Mesendoderm (in vitro differentiated cells): ENCODE measurements around the gene DOCK7.

Source experiments
- DNase-seq: peaks from one replicate; pipeline ENCODE4 v3.0.0; 2013
- H2AK5ac ChIP-seq: 2 replicates; pipeline ENCODE4 v1.6.1; 2013; ENCODE audit warnings: low read length, inconsistent platforms
- H2BK120ac ChIP-seq: 2 replicates; pipeline ENCODE4 v1.6.1; 2013; ENCODE audit warnings: low read depth, mild to moderate bottlenecking, low read length, moderate library complexity, mixed read lengths
- H2BK15ac ChIP-seq: replicated peaks from 2 replicates; pipeline ENCODE4 v1.6.1; 2013; ENCODE audit warnings: low read depth, mild to moderate bottlenecking, moderate library complexity
- H2BK5ac ChIP-seq: 2 replicates; pipeline ENCODE4 v1.6.1; 2013; ENCODE audit warnings: low read length, inconsistent platforms
- H3K18ac ChIP-seq: 2 replicates; pipeline ENCODE4 v1.6.1; 2013; ENCODE audit warnings: mild to moderate bottlenecking, low read length, mixed read lengths
- H3K23ac ChIP-seq: one replicate; pipeline ENCODE4 v1.6.1; 2013; ENCODE audit warnings: low read length
- H3K27ac ChIP-seq: 2 replicates; pipeline ENCODE4 v1.5.1; 2013; ENCODE audit warnings: low read depth, mild to moderate bottlenecking, inconsistent platforms, low read length, moderate library complexity
- H3K27me3 ChIP-seq: 2 replicates; pipeline ENCODE4 v1.6.1; 2013; ENCODE audit warnings: low read length, control low read depth, mild to moderate bottlenecking, inconsistent platforms; ENCODE audit not compliant: insufficient read depth, poor library complexity
- H3K36me3 ChIP-seq: 2 replicates; pipeline ENCODE4 v1.6.1; 2013; ENCODE audit warnings: low read length, inconsistent platforms; ENCODE audit not compliant: control insufficient read depth, insufficient read depth
- H3K4ac ChIP-seq: one replicate; pipeline ENCODE4 v1.6.1; 2013; ENCODE audit warnings: low read depth, mild to moderate bottlenecking, low read length, moderate library complexity
- H3K4me1 ChIP-seq: 2 replicates; pipeline ENCODE4 v1.6.1; 2013; ENCODE audit warnings: low read depth, low read length, inconsistent platforms; ENCODE audit not compliant: control insufficient read depth
- H3K4me2 ChIP-seq: 2 replicates; pipeline ENCODE4 v1.6.1; 2013; ENCODE audit warnings: low read length
- H3K4me3 ChIP-seq: 2 replicates; pipeline ENCODE4 v1.5.1; 2013; ENCODE audit warnings: mild to moderate bottlenecking, low read length
- H3K56ac ChIP-seq: one replicate; pipeline ENCODE4 v1.6.1; 2013; ENCODE audit warnings: low read length
- H3K79me1 ChIP-seq: 2 replicates; pipeline ENCODE4 v1.6.1; 2013; ENCODE audit warnings: low read length, inconsistent platforms
- H3K79me2 ChIP-seq: 2 replicates; pipeline ENCODE4 v1.6.1; 2013; ENCODE audit warnings: mild to moderate bottlenecking, low read length; ENCODE audit not compliant: control insufficient read depth, insufficient read depth
- H3K9ac ChIP-seq: 2 replicates; pipeline ENCODE4 v1.6.1; 2013; ENCODE audit warnings: low read length, inconsistent platforms
- H4K5ac ChIP-seq: one replicate; pipeline ENCODE4 v1.6.1; 2013; ENCODE audit warnings: low read length
- H4K8ac ChIP-seq: one replicate; pipeline ENCODE4 v1.6.1; 2013; ENCODE audit warnings: low read depth, mild to moderate bottlenecking, control low read depth, low read length, moderate library complexity
- WGBS: extraction: QIAGEN DNeasy Blood & Tissue Kit; methylation state at CpG from one replicate; pipeline ENCODE4 v1.1.7; 2013; ENCODE audit warnings: low lambda C conversion rate, missing lambda C conversion rate; ENCODE audit not compliant: insufficient coverage; ENCODE audit errors: extremely low coverage; 5-methylcytosine and 5-hydroxymethylcytosine counted together

Gene DOCK7

GRCh38 chr1:62438163-62438562, 250.0 kb downstream of the DOCK7 start:
- Histone ChIP-seq H3K4ac (no peak overlapping the region), H3K79me1 (peaks cover 2% of the 10 kb centered on the region), H3K79me2 (peaks cover 39% of the 10 kb centered on the region), H3K36me3 (peaks cover 2% of the 10 kb centered on the region), H4K8ac (no peak overlapping the region), H2BK5ac (no peak overlapping the region), H4K5ac (no peak overlapping the region), H2AK5ac (no peak overlapping the region), H3K27me3 (no peaks in the 10 kb centered on the region), H3K56ac (peak overlapping the region; percentile 99), H3K18ac (no peak overlapping the region), H3K4me1 (peaks cover 4% of the 10 kb centered on the region), H3K4me2 (peak overlapping the region; percentile 69), H3K4me3 (peak overlapping the region; percentile 95), H3K9ac (peak overlapping the region; percentile 98), H2BK120ac (no peak overlapping the region), H2BK15ac (no peak overlapping the region), H3K23ac (no peak overlapping the region), H3K27ac (no peak overlapping the region)
- DNase-seq: peak; percentile 6
- WGBS: no CpG with 5 or more reads among the region's 7 CpGs

- Histone ChIP-seq H4K5ac (no peak overlapping the region), H3K27ac (peak overlapping the region; percentile 100), H2BK5ac (no peak overlapping the region), H3K23ac (peak overlapping the region; percentile 53), H2AK5ac (no peak overlapping the region), H3K4me1 (peaks cover 4% of the 10 kb centered on the region), H3K56ac (peak overlapping the region; percentile 99), H3K18ac (peak overlapping the region; percentile 76), H3K9ac (peak overlapping the region; percentile 98), H3K4me3 (peak overlapping the region; percentile 95), H3K27me3 (no peaks in the 10 kb centered on the region), H3K4ac (peak overlapping the region; percentile 61), H2BK120ac (no peak overlapping the region), H2BK15ac (no peak overlapping the region), H3K79me2 (peaks cover 37% of the 10 kb centered on the region), H3K4me2 (peak overlapping the region; percentile 69), H4K8ac (peak overlapping the region; percentile 68), H3K79me1 (peaks cover 2% of the 10 kb centered on the region), H3K36me3 (peaks cover 2% of the 10 kb centered on the region)
- DNase-seq: peak; percentile 31
- no CpG with 5 or more reads among the region's 68 CpGs for WGBS
Measured at GRCh38 chr1:62437273-62437940, 250.8 kb downstream of the DOCK7 start.

- no CpG with 5 or more reads among the region's 76 CpGs for WGBS
- Histone ChIP-seq H3K27me3 (no peaks in the 10 kb centered on the region), H3K4me1 (peaks cover 4% of the 10 kb centered on the region), H3K79me2 (peaks cover 35% of the 10 kb centered on the region), H3K4ac (peak within 1 kb of the TSS; percentile 61), H3K27ac (peak within 1 kb of the TSS; percentile 100), H4K5ac (peak within 1 kb of the TSS; percentile 97), H3K9ac (peak within 1 kb of the TSS; percentile 99), H3K4me2 (peak within 1 kb of the TSS; percentile 80), H3K23ac (peak within 1 kb of the TSS; percentile 74), H2BK5ac (peak within 1 kb of the TSS; percentile 83), H2BK120ac (no peak within 1 kb of the TSS), H3K4me3 (peak within 1 kb of the TSS; percentile 95), H2AK5ac (no peak within 1 kb of the TSS), H3K79me1 (peaks cover under 1% of the 10 kb centered on the region), H3K36me3 (no peaks in the 10 kb centered on the region), H4K8ac (peak within 1 kb of the TSS; percentile 92), H2BK15ac (no peak within 1 kb of the TSS), H3K56ac (peak within 1 kb of the TSS; percentile 99), H3K18ac (peak within 1 kb of the TSS; percentile 86)
- DNase-seq: peak; percentile 100
Measured at GRCh38 chr1:62436466-62437272, 251.5 kb downstream of the DOCK7 start, which contains the start of gene USP1. USP1 (plus strand) TSS chr1:62437049; CDS start chr1:62439868, 2,819 bp downstream.

GRCh38 chr1:62436039-62436465, 252.1 kb downstream of the DOCK7 start:
- no peak for DNase-seq
- Histone ChIP-seq H3K36me3 (no peaks in the 10 kb centered on the region), H3K9ac (peak overlapping the region; percentile 99), H4K8ac (peak overlapping the region; percentile 92), H3K56ac (peak overlapping the region; percentile 95), H3K4me3 (peak overlapping the region; percentile 75), H3K79me1 (no peaks in the 10 kb centered on the region), H2BK15ac (no peak overlapping the region), H3K4ac (peak overlapping the region; percentile 49), H3K4me1 (peaks cover 4% of the 10 kb centered on the region), H3K23ac (no peak overlapping the region), H3K27ac (peak overlapping the region; percentile 99), H3K4me2 (peak overlapping the region; percentile 73), H2AK5ac (no peak overlapping the region), H3K27me3 (no peaks in the 10 kb centered on the region), H3K79me2 (peaks cover 33% of the 10 kb centered on the region), H4K5ac (no peak overlapping the region), H2BK120ac (no peak overlapping the region), H3K18ac (peak overlapping the region; percentile 86), H2BK5ac (peak overlapping the region; percentile 64)
- no CpG with 5 or more reads among the region's 45 CpGs for WGBS

- Histone ChIP-seq H3K27ac (peak overlapping the region; percentile 99), H4K8ac (peak overlapping the region; percentile 92), H3K9ac (peak overlapping the region; percentile 99), H3K56ac (peak overlapping the region; percentile 95), H2AK5ac (peak overlapping the region; percentile 70), H3K36me3 (no peaks in the 10 kb centered on the region), H3K79me2 (peaks cover 29% of the 10 kb centered on the region), H3K18ac (peak overlapping the region; percentile 86), H3K4me1 (peaks cover 4% of the 10 kb centered on the region), H2BK15ac (no peak overlapping the region), H4K5ac (peak overlapping the region; percentile 7), H3K4me3 (peak overlapping the region; percentile 75), H2BK120ac (no peak overlapping the region), H3K4me2 (peak overlapping the region; percentile 73), H3K79me1 (no peaks in the 10 kb centered on the region), H3K23ac (no peak overlapping the region), H2BK5ac (peak overlapping the region; percentile 64), H3K4ac (peak overlapping the region; percentile 49), H3K27me3 (no peaks in the 10 kb centered on the region)
- no peak for DNase-seq
- no CpG with 5 or more reads among the region's 31 CpGs for WGBS
Measured at GRCh38 chr1:62435231-62436038, 252.8 kb downstream of the DOCK7 start.
